ENCODE measurements around the gene PPP1CA.
A peak's percentile ranks its signal among the peaks of the same experiment; 100 is the strongest.

PPP1CA gene

DNA sequence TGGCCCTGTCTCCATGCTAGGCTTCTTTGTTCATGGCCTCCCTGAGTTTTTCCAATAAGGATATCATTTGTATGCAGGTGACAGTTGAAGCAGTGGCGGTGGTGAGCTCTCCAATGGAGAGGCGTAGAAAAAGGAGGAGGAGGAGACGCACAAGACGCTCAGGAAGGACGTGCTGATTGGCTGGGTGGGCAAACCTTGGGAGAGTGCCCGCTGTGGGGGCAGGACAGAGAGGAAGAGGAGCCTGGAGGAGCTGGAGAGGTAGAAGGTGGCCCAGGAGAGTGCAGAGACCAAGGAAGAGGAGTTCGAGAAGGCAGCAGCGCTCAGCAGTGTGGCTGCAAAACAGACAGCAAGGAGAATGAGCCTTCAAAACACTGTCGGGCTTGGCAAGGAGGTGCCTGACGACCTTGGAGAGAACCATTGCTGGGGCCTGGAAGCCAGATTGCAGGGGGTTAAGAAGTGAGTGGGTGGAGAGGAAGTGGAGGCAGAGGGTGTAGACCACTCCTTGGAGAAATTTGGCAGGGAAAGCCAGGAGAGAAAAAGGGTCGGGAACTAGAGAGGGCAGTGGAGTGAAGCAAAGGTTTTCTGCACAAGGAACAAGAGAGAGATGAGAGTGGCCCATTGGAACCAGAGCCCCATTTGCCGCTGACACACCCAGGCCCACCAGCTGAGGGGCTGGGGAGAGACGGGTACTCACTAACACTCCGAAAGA lies 35.8 kb downstream of the PPP1CA start:
- Histone ChIP-seq H4K12ac (ENCODE audit: low read depth, low read length) (no peak overlapping the region), H3K23ac (ENCODE audit: low read length) (no peak overlapping the region), H3K9ac (ENCODE audit: low read length) (no peak overlapping the region), H3K4me3 (ENCODE audit: low read depth, low read length) (no peak overlapping the region), H3K9me3 (ENCODE audit: insufficient read depth, low read depth, low read length) (peaks cover 4% of the 10 kb centered on the region), H3K18ac (ENCODE audit: low read length) (no peak overlapping the region), H3K27ac (ENCODE audit: low read depth, low read length) (no peak overlapping the region), H2BK5ac (ENCODE audit: low read depth, low read length, poor library complexity) (no peak overlapping the region), H3K4ac (ENCODE audit: low read depth, low read length) (no peak overlapping the region), H2BK120ac (ENCODE audit: insufficient read depth, low read length, poor library complexity) (no peak overlapping the region), H3K4me1 (ENCODE audit: control insufficient read depth in 1 of 2, insufficient read depth in 2 of 2, low read length in 2 of 2) (peaks cover 17 to 18% of the 10 kb centered on the region in 2 experiments), H3K14ac (ENCODE audit: low read length) (no peak overlapping the region), H3K79me2 (ENCODE audit: control insufficient read depth, insufficient read depth, low read length, poor library complexity) (no peaks in the 10 kb centered on the region), H2AK5ac (ENCODE audit: low read length) (no peak overlapping the region), H3K79me1 (ENCODE audit: low read length) (peaks cover 5% of the 10 kb centered on the region), H2BK12ac (ENCODE audit: low read length) (no peak overlapping the region), H3K27me3 (ENCODE audit: insufficient read depth, low read length) (no peaks in the 10 kb centered on the region), H3K4me2 (ENCODE audit: low read length) (no peak overlapping the region), H4K91ac (ENCODE audit: low read depth, low read length) (no peak overlapping the region), H3K36me3 (ENCODE audit: control insufficient read depth in 1 of 2, insufficient read depth in 2 of 2, low read length in 2 of 2) (peaks cover 4 to 9% of the 10 kb centered on the region in 2 experiments), H4K8ac (ENCODE audit: low read depth, low read length) (no peak overlapping the region), H2AFZ (ENCODE audit: insufficient read depth, low read length, poor library complexity) (no peak overlapping the region)
- no CpG with 5 or more reads among the region's 14 CpGs for WGBS (ENCODE audit: extremely low coverage, insufficient coverage, insufficient read length)
- DNase-seq, result no peak

DNA sequence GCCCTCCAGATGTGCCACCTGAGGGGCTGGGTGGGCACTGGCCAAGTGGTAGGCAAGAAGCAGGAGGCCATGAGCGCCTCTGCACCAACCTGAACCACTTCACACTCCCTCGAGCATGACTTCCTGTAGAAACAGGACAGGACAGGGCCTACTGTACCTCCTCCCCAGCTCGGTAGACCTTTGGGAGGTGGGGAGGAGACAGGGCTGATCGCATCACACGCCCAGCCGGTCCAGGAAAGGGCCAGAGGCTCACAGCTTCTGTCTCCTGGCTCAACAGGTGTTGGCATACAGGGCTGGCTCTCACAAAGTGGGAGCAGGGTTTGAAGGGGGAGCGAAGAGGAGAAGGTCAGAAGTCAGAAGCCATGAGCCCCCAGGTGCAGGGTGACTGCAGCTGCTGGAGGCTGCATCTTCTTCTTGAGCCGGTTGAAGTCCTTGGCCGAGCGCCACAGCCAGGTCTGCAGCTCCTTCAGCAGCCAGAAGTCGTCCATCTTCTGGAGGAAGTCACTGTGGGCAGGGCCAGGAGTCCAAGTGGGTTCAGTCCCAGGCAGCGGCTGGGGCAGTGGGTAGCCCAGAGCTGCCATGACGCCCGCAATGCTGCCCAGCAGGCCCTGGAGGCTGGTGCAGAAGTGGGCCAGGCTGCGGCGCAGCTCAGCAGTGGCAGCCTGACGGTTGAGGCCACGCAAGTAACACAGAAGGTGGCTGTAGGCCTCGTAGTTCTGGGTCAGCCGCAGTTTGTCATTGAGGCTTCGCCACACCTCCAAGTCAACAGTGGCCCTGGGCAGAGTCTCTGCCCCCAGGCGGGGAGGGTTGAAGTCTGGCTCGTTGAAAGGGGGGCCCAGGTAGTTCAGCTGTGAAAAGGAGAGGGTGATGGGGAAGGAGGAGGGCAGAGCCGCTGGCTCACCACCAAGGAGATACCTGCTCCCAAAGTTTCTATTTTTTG lies 36.6 kb downstream of the PPP1CA start:
- H4K12ac ChIP-seq (ENCODE audit: low read depth, low read length), result no peak overlapping the region
- H3K4me3 ChIP-seq (ENCODE audit: low read depth, low read length), result no peak overlapping the region
- WGBS (ENCODE audit: extremely low coverage, insufficient coverage, insufficient read length), result no CpG with 5 or more reads among the region's 24 CpGs
- no peak overlapping the region for H3K9ac ChIP-seq (ENCODE audit: low read length)
- H3K4ac ChIP-seq (ENCODE audit: low read depth, low read length), result no peak overlapping the region
- no peak overlapping the region for H2BK5ac ChIP-seq (ENCODE audit: low read depth, low read length, poor library complexity)
- H4K8ac ChIP-seq (ENCODE audit: low read depth, low read length), result no peak overlapping the region
- H3K27ac ChIP-seq (ENCODE audit: low read depth, low read length), result no peak overlapping the region
- no peak overlapping the region for H2BK120ac ChIP-seq (ENCODE audit: insufficient read depth, low read length, poor library complexity)
- DNase-seq, result no peak
- no peak overlapping the region for H3K4me2 ChIP-seq (ENCODE audit: low read length)
- no peak overlapping the region for H3K14ac ChIP-seq (ENCODE audit: low read length)
- no peaks in the 10 kb centered on the region for H3K79me2 ChIP-seq (ENCODE audit: control insufficient read depth, insufficient read depth, low read length, poor library complexity)
- peaks cover 4% of the 10 kb centered on the region for H3K9me3 ChIP-seq (ENCODE audit: insufficient read depth, low read depth, low read length)
- peaks cover 10 to 11% of the 10 kb centered on the region in 2 experiments for H3K4me1 ChIP-seq (ENCODE audit: control insufficient read depth in 1 of 2, insufficient read depth in 2 of 2, low read length in 2 of 2)
- H3K79me1 ChIP-seq (ENCODE audit: low read length), result peaks cover 5% of the 10 kb centered on the region
- no peak overlapping the region for H2AK5ac ChIP-seq (ENCODE audit: low read length)
- no peak overlapping the region for H2AFZ ChIP-seq (ENCODE audit: insufficient read depth, low read length, poor library complexity)
- no peak overlapping the region for H3K18ac ChIP-seq (ENCODE audit: low read length)
- no peaks in the 10 kb centered on the region for H3K27me3 ChIP-seq (ENCODE audit: insufficient read depth, low read length)
- H3K36me3 ChIP-seq (ENCODE audit: control insufficient read depth in 1 of 2, insufficient read depth in 2 of 2, low read length in 2 of 2), result peaks cover 4 to 9% of the 10 kb centered on the region in 2 experiments
- no peak overlapping the region for H4K91ac ChIP-seq (ENCODE audit: low read depth, low read length)
- no peak overlapping the region for H3K23ac ChIP-seq (ENCODE audit: low read length)
- no peak overlapping the region for H2BK12ac ChIP-seq (ENCODE audit: low read length)

GRCh38 chr11:67364169-67364568 lies 37.5 kb downstream of the PPP1CA start:
- H2BK12ac ChIP-seq (ENCODE audit: low read length), result no peak overlapping the region
- H3K27me3 ChIP-seq (ENCODE audit: insufficient read depth, low read length), result no peaks in the 10 kb centered on the region
- no peak overlapping the region for H3K14ac ChIP-seq (ENCODE audit: low read length)
- no peak overlapping the region for H3K27ac ChIP-seq (ENCODE audit: low read depth, low read length)
- H4K8ac ChIP-seq (ENCODE audit: low read depth, low read length), result no peak overlapping the region
- no peak overlapping the region for H4K91ac ChIP-seq (ENCODE audit: low read depth, low read length)
- H2BK5ac ChIP-seq (ENCODE audit: low read depth, low read length, poor library complexity), result no peak overlapping the region
- H3K9ac ChIP-seq (ENCODE audit: low read length), result no peak overlapping the region
- H3K79me2 ChIP-seq (ENCODE audit: control insufficient read depth, insufficient read depth, low read length, poor library complexity), result no peaks in the 10 kb centered on the region
- no peak overlapping the region for H3K4me3 ChIP-seq (ENCODE audit: low read depth, low read length)
- H3K23ac ChIP-seq (ENCODE audit: low read length), result no peak overlapping the region
- H3K36me3 ChIP-seq (ENCODE audit: control insufficient read depth in 1 of 2, insufficient read depth in 2 of 2, low read length in 2 of 2), result peaks cover 4 to 9% of the 10 kb centered on the region in 2 experiments
- no peak overlapping the region for H4K12ac ChIP-seq (ENCODE audit: low read depth, low read length)
- no peak overlapping the region for H2BK120ac ChIP-seq (ENCODE audit: insufficient read depth, low read length, poor library complexity)
- H3K4me1 ChIP-seq (ENCODE audit: control insufficient read depth in 1 of 2, insufficient read depth in 2 of 2, low read length in 2 of 2), result peaks cover 2% of the 10 kb centered on the region in 2 experiments
- H3K4me2 ChIP-seq (ENCODE audit: low read length), result no peak overlapping the region
- DNase-seq, result no peak
- H3K79me1 ChIP-seq (ENCODE audit: low read length), result peaks cover 2% of the 10 kb centered on the region
- no peak overlapping the region for H3K4ac ChIP-seq (ENCODE audit: low read depth, low read length)
- H3K18ac ChIP-seq (ENCODE audit: low read length), result no peak overlapping the region
- H2AK5ac ChIP-seq (ENCODE audit: low read length), result no peak overlapping the region
- H3K9me3 ChIP-seq (ENCODE audit: insufficient read depth, low read depth, low read length), result peaks cover 4% of the 10 kb centered on the region
- no peak overlapping the region for H2AFZ ChIP-seq (ENCODE audit: insufficient read depth, low read length, poor library complexity)
- WGBS (ENCODE audit: extremely low coverage, insufficient coverage, insufficient read length), result no CpG with 5 or more reads among the region's 3 CpGs

- Histone ChIP-seq H3K79me1 (ENCODE audit: low read length) (peaks cover 14% of the 10 kb centered on the region), H2AK5ac (ENCODE audit: low read length) (no peak overlapping the region), H3K27me3 (ENCODE audit: insufficient read depth, low read length) (no peaks in the 10 kb centered on the region), H4K12ac (ENCODE audit: low read depth, low read length) (no peak overlapping the region), H3K9me3 (ENCODE audit: insufficient read depth, low read depth, low read length) (no peaks in the 10 kb centered on the region), H4K91ac (ENCODE audit: low read depth, low read length) (no peak overlapping the region), H2BK120ac (ENCODE audit: insufficient read depth, low read length, poor library complexity) (no peak overlapping the region), H2AFZ (ENCODE audit: insufficient read depth, low read length, poor library complexity) (no peak overlapping the region), H3K4me3 (ENCODE audit: low read depth, low read length) (no peak overlapping the region), H3K79me2 (ENCODE audit: control insufficient read depth, insufficient read depth, low read length, poor library complexity) (peaks cover 6% of the 10 kb centered on the region), H3K4me1 (ENCODE audit: control insufficient read depth in 1 of 2, insufficient read depth in 2 of 2, low read length in 2 of 2) (peaks cover 12 to 18% of the 10 kb centered on the region in 2 experiments), H3K27ac (ENCODE audit: low read depth, low read length) (no peak overlapping the region), H2BK5ac (ENCODE audit: low read depth, low read length, poor library complexity) (no peak overlapping the region), H2BK12ac (ENCODE audit: low read length) (no peak overlapping the region), H3K36me3 (ENCODE audit: control insufficient read depth in 1 of 2, insufficient read depth in 2 of 2, low read length in 2 of 2) (no peaks in the 10 kb centered on the region), H3K4me2 (ENCODE audit: low read length) (no peak overlapping the region), H3K9ac (ENCODE audit: low read length) (no peak overlapping the region), H3K14ac (ENCODE audit: low read length) (no peak overlapping the region), H3K18ac (ENCODE audit: low read length) (no peak overlapping the region), H4K8ac (ENCODE audit: low read depth, low read length) (no peak overlapping the region), H3K23ac (ENCODE audit: low read length) (no peak overlapping the region), H3K4ac (ENCODE audit: low read depth, low read length) (no peak overlapping the region)
- peak in 1 of 2 donors; percentile 46 for DNase-seq
- whole genome bisulfite sequencing (ENCODE audit: extremely low coverage, insufficient coverage, insufficient read length), result 100% methylated on average over 1 of the region's 12 CpGs
Measured at GRCh38 chr11:67357831-67358670, 43.6 kb downstream of the PPP1CA start.
